ENCODE measurements around the gene FYB1.

The FYB1 gene

GRCh38 chr5:39093352-39093751 is 126.0 kb downstream of the FYB1 start:
- no peak for DNase-seq (ENCODE audit: low read depth)
- H3K4me3 ChIP-seq (ENCODE audit: low read depth, low read length), result no peak overlapping the region
- TF ChIP-seq CTCF (IDR thresholded peaks at IDR 0.05; ENCODE audit: control insufficient read depth, extremely low read depth, insufficient read depth), result no peak

- no peak for DNase-seq (ENCODE audit: low read depth)
- no peak for TF ChIP-seq CTCF (IDR thresholded peaks at IDR 0.05; ENCODE audit: control insufficient read depth, extremely low read depth, insufficient read depth)
- H3K4me3 ChIP-seq (ENCODE audit: low read depth, low read length), result no peak overlapping the region
Measured at GRCh38 chr5:39092581-39093351, 126.6 kb downstream of the FYB1 start.

- DNase-seq (ENCODE audit: low read depth), result no peak
- no peak for TF ChIP-seq CTCF (IDR thresholded peaks at IDR 0.05; ENCODE audit: control insufficient read depth, extremely low read depth, insufficient read depth)
Measured at GRCh38 chr5:39091940-39092580, 127.3 kb downstream of the FYB1 start.

GRCh38 chr5:39083968-39084367 is 135.4 kb downstream of the FYB1 start:
- TF ChIP-seq CTCF (IDR thresholded peaks at IDR 0.05; ENCODE audit: control insufficient read depth, extremely low read depth, insufficient read depth), result no peak
- no peak overlapping the region for H3K4me3 ChIP-seq (ENCODE audit: low read depth, low read length)
- no peak for DNase-seq (ENCODE audit: low read depth)

More at GRCh38 chr5:39091940-39092580, 127.3 kb downstream of the FYB1 start:
- no peak overlapping the region for H3K4me3 ChIP-seq (ENCODE audit: low read depth, low read length)

- no peak for DNase-seq (ENCODE audit: low read depth)
- H3K4me3 ChIP-seq (ENCODE audit: low read depth, low read length), result no peak overlapping the region
- TF ChIP-seq CTCF (IDR thresholded peaks at IDR 0.05; ENCODE audit: control insufficient read depth, extremely low read depth, insufficient read depth), result no peak
Measured at GRCh38 chr5:39082995-39083394, 136.4 kb downstream of the FYB1 start.

- H3K4me3 ChIP-seq (ENCODE audit: low read depth, low read length), result no peak overlapping the region
- peak; percentile 68 for DNase-seq (ENCODE audit: low read depth)
- TF ChIP-seq CTCF (IDR thresholded peaks at IDR 0.05; ENCODE audit: control insufficient read depth, extremely low read depth, insufficient read depth), result peak; percentile 85
Measured at GRCh38 chr5:39080597-39081204, 138.7 kb downstream of the FYB1 start.
